ENCODE data around the gene PRMT1. TPM values are rescaled to one million over a fixed set of nuclear protein-coding genes. Genes with fewer than 3 reads are reported as not detected.

Gene PRMT1
- total and polyA plus RNA-seq, 9 of the 15 experiments (the other 6 are each of a cell fraction or from before 2014, with no cell fraction given): 13.3 to 464 (median 326) TPM

- no peak for ATAC-seq
- intact Hi-C loops (cut with micrococcal nuclease): no loop called here
Observed at GRCh38 chr19:49696865-49697264, 19.8 kb downstream of the PRMT1 start.

More at GRCh38 chr19:49696865-49697264, 19.8 kb downstream of the PRMT1 start:
- H3K79me2 ChIP-seq (ENCODE audit: control insufficient read depth, insufficient read depth, low read length): no peaks in the 10 kb centered on the region
- H3K36me3 ChIP-seq (ENCODE audit: control insufficient read depth, insufficient read depth, low read length): no peaks in the 10 kb centered on the region
- no peaks in the 10 kb centered on the region for H3K9me1 ChIP-seq (ENCODE audit: control insufficient read depth, insufficient read depth, low read length)
- no peaks in the 10 kb centered on the region for H3K9me3 ChIP-seq (replicated peaks; ENCODE audit: control insufficient read depth, insufficient read depth, low read depth, low read length)
- H3K4me2 ChIP-seq (ENCODE audit: insufficient read depth, low read length): no peak overlapping the region
- peaks cover 10 to 18% of the 10 kb centered on the region in 2 experiments; a peak in 4 of 5 replicates for H3K4me1 ChIP-seq (replicated peaks in 1 of 2; ENCODE audit: control insufficient read depth in 2 of 2, insufficient read depth in 2 of 2, low read length in 2 of 2)
- H3K9ac ChIP-seq (ENCODE audit: insufficient read depth in 1 of 2, low read depth in 2 of 2, low read length in 2 of 2): peak overlapping the region in 1 of 2 experiments; percentile 36; a peak in 1 of 4 replicates
- ChIA-PET POLR2A (interaction anchor here (0.7 to 1.2 kb wide), 4 partner anchors 12 to 67 kb away, joined by 3 to 7 read pairs (median 5); no protein-coding TSS in a partner anchor), CTCF (ENCODE audit: low intra/inter-chr PET ratio) (no interaction called here)
- H3K27ac ChIP-seq (ENCODE audit: extremely low read depth, low read depth, low read length): no peak overlapping the region
- no peaks in the 10 kb centered on the region for H4K20me1 ChIP-seq (replicated peaks; ENCODE audit: control insufficient read depth, insufficient read depth, low read length)
- no peak for TF ChIP-seq ZNF232 (CRISPR knock-in tag; IDR thresholded peaks at IDR 0.05)
- TF ChIP-seq PYGO2 (tag; IDR thresholded peaks at IDR 0.05): no peak
- no peak for TF ChIP-seq REST (IDR thresholded peaks at IDR 0.05; ENCODE audit: borderline replicate concordance)
- no peak for TF ChIP-seq REST (CRISPR knock-in tag; IDR thresholded peaks at IDR 0.05; ENCODE audit: low read depth)
- peak; percentile 84 for TF ChIP-seq ZFP36 (IDR thresholded peaks at IDR 0.05; ENCODE audit: low read depth, low read length, partially characterized antibody)
- no peak for TF ChIP-seq STAT6 (CRISPR knock-in tag; IDR thresholded peaks at IDR 0.05)
- no peak for FAIRE-seq
- no peak overlapping the region for H3K4me3 ChIP-seq
- no peak for DNase-seq (ENCODE audit: extremely low read depth in 1 of 4, low spot score in 3 of 4)
- H3K27me3 ChIP-seq (ENCODE audit: control insufficient read depth in 2 of 2, insufficient read depth in 2 of 2, low read length in 2 of 2): no peaks in the 10 kb centered on the region
- BruUV-seq (replicated peaks): no TSS peak
- WGBS (ENCODE audit: insufficient coverage, low coverage, missing lambda C conversion rate): 54% methylated on average over 7 of the region's 7 CpGs
- H2AFZ ChIP-seq (ENCODE audit: low read depth, low read length): no peak overlapping the region
- in situ Hi-C loops (cut with MboI): no loop called here
